ENCODE results near the gene RELN.

Gene RELN

GRCh38 chr7:103680161-103681144 lies 309.0 kb downstream of the RELN start:
- H3K27me3 ChIP-seq (replicated peaks) = no peaks in the 10 kb centered on the region
- H3K27ac ChIP-seq = no peak overlapping the region
- in situ Hi-C loops (cut with HindIII; ENCODE audit: low pct_ligation_motif_present, low sequenced_read_pairs) = no loop called here
- H3K36me3 ChIP-seq (replicated peaks) = no peaks in the 10 kb centered on the region
- H3K4me3 ChIP-seq (ENCODE audit: low read depth, low read length) = no peak overlapping the region
- no peak for TF ChIP-seq CTCF (IDR thresholded peaks at IDR 0.05; ENCODE audit: low read depth, low read length, missing control alignments)
- no peak for DNase-seq

- Histone ChIP-seq H3K36me3 (replicated peaks) (no peaks in the 10 kb centered on the region), H3K27ac (no peak overlapping the region), H3K4me3 (ENCODE audit: low read depth, low read length) (no peak overlapping the region), H3K27me3 (replicated peaks) (no peaks in the 10 kb centered on the region)
- in situ Hi-C loops (cut with HindIII; ENCODE audit: low pct_ligation_motif_present, low sequenced_read_pairs) = no loop called here
- TF ChIP-seq CTCF (IDR thresholded peaks at IDR 0.05; ENCODE audit: low read depth, low read length, missing control alignments) = no peak
- no peak for DNase-seq
Observed at GRCh38 chr7:103679151-103680132, 310.0 kb downstream of the RELN start.

GRCh38 chr7:103668279-103668941 lies 321.0 kb downstream of the RELN start:
- Histone ChIP-seq H3K27me3 (replicated peaks) (no peaks in the 10 kb centered on the region), H3K27ac (no peak overlapping the region), H3K36me3 (replicated peaks) (no peaks in the 10 kb centered on the region), H3K4me3 (ENCODE audit: low read depth, low read length) (no peak overlapping the region)
- no peak for TF ChIP-seq CTCF (IDR thresholded peaks at IDR 0.05; ENCODE audit: low read depth, low read length, missing control alignments)
- DNase-seq = no peak
- in situ Hi-C loops (cut with HindIII; ENCODE audit: low pct_ligation_motif_present, low sequenced_read_pairs) = no loop called here

- in situ Hi-C loops (cut with HindIII; ENCODE audit: low pct_ligation_motif_present, low sequenced_read_pairs) = no loop called here
- TF ChIP-seq CTCF (IDR thresholded peaks at IDR 0.05; ENCODE audit: low read depth, low read length, missing control alignments) = no peak
- no peaks in the 10 kb centered on the region for H3K36me3 ChIP-seq (replicated peaks)
Observed at GRCh38 chr7:103666326-103666725, 323.1 kb downstream of the RELN start.

GRCh38 chr7:103664577-103664976 lies 324.9 kb downstream of the RELN start:
- H3K36me3 ChIP-seq (replicated peaks) = no peaks in the 10 kb centered on the region
- in situ Hi-C loops (cut with HindIII; ENCODE audit: low pct_ligation_motif_present, low sequenced_read_pairs) = no loop called here
- no peaks in the 10 kb centered on the region for H3K27me3 ChIP-seq (replicated peaks)
- H3K4me3 ChIP-seq (ENCODE audit: low read depth, low read length) = no peak overlapping the region
- no peak overlapping the region for H3K27ac ChIP-seq
- no peak for TF ChIP-seq CTCF (IDR thresholded peaks at IDR 0.05; ENCODE audit: low read depth, low read length, missing control alignments)
- DNase-seq = no peak

More at GRCh38 chr7:103666326-103666725, 323.1 kb downstream of the RELN start:
- H3K4me3 ChIP-seq (ENCODE audit: low read depth, low read length) = no peak overlapping the region
- no peak overlapping the region for H3K27ac ChIP-seq
- no peaks in the 10 kb centered on the region for H3K27me3 ChIP-seq (replicated peaks)
- no peak for DNase-seq
